ENCODE results near the gene GNAS-AS1.

- TF ChIP-seq GATA3 (IDR thresholded peaks at IDR 0.05; ENCODE audit: low read depth, low read length) (no peak), GATA2 (IDR thresholded peaks at IDR 0.05; ENCODE audit: low read depth, low read length) (no peak)
These were observed 21.2 kb downstream of the GNAS-AS1 start for GRCh38 chr20:58829531-58829941.
